ENCODE measurements around the gene HKDC1.
"Not testable (repeated sequence)": the region's sequence is repeated elsewhere in the genome, so short reads cannot be mapped to it uniquely, and the experiment has no call there.

Gene HKDC1

GRCh38 chr10:69292459-69292858 is 72.3 kb downstream of the HKDC1 start:
- Histone ChIP-seq H3K9ac (ENCODE audit: low read depth in 1 of 2, low read length in 2 of 2) (no peak overlapping the region), H3K27ac (ENCODE audit: low read depth, low read length) (no peak overlapping the region), H3K4me1 (ENCODE audit: control insufficient read depth in 1 of 2, insufficient read depth in 2 of 2, low read length in 2 of 2) (no peaks in the 10 kb centered on the region)

GRCh38 chr10:69295027-69295636 is 75.0 kb downstream of the HKDC1 start:
- no peaks in the 10 kb centered on the region for H3K9me3 ChIP-seq (ENCODE audit: control insufficient read depth in 1 of 2, low read length in 2 of 2)
- no peaks in the 10 kb centered on the region for H3K4me1 ChIP-seq (ENCODE audit: control insufficient read depth in 1 of 2, insufficient read depth in 2 of 2, low read length in 2 of 2)
- no peak overlapping the region for H3K9ac ChIP-seq (ENCODE audit: low read depth in 1 of 2, low read length in 2 of 2)
- peaks cover 0 to 9% of the 10 kb centered on the region in 2 donors for H3K27me3 ChIP-seq (ENCODE audit: control insufficient read depth in 1 of 2, insufficient read depth in 2 of 2, low read length in 2 of 2)
- no peak overlapping the region for H3K4me3 ChIP-seq (ENCODE audit: low read depth in 1 of 2, low read length in 2 of 2)
- H3K36me3 ChIP-seq (ENCODE audit: control insufficient read depth in 1 of 2, insufficient read depth in 2 of 2, low read length in 2 of 2): no peaks in the 10 kb centered on the region
- no peak overlapping the region for H3K27ac ChIP-seq (ENCODE audit: low read depth, low read length)

More at GRCh38 chr10:69292459-69292858, 72.3 kb downstream of the HKDC1 start:
- Histone ChIP-seq H3K9me3 (ENCODE audit: control insufficient read depth in 1 of 2, low read length in 2 of 2) (no peaks in the 10 kb centered on the region), H3K27me3 (ENCODE audit: control insufficient read depth in 1 of 2, insufficient read depth in 2 of 2, low read length in 2 of 2) (peaks cover 0 to 9% of the 10 kb centered on the region in 2 donors), H3K4me3 (ENCODE audit: low read depth in 1 of 2, low read length in 2 of 2) (no peak overlapping the region), H3K36me3 (ENCODE audit: control insufficient read depth in 1 of 2, insufficient read depth in 2 of 2, low read length in 2 of 2) (no peaks in the 10 kb centered on the region)

- Histone ChIP-seq H3K9me3 (ENCODE audit: control insufficient read depth in 1 of 2, low read length in 2 of 2) (no peaks in the 10 kb centered on the region), H3K27me3 (ENCODE audit: control insufficient read depth in 1 of 2, insufficient read depth in 2 of 2, low read length in 2 of 2) (no peaks in the 10 kb centered on the region), H3K4me3 (ENCODE audit: low read depth in 1 of 2, low read length in 2 of 2) (no peak overlapping the region), H3K36me3 (ENCODE audit: control insufficient read depth in 1 of 2, insufficient read depth in 2 of 2, low read length in 2 of 2) (no peaks in the 10 kb centered on the region), H3K9ac (ENCODE audit: low read depth in 1 of 2, low read length in 2 of 2) (no peak overlapping the region), H3K27ac (ENCODE audit: low read depth, low read length) (no peak overlapping the region), H3K4me1 (ENCODE audit: control insufficient read depth in 1 of 2, insufficient read depth in 2 of 2, low read length in 2 of 2) (no peaks in the 10 kb centered on the region)
Measured at GRCh38 chr10:69303632-69304051, 83.5 kb downstream of the HKDC1 start.

- no peaks in the 10 kb centered on the region for H3K36me3 ChIP-seq (ENCODE audit: control insufficient read depth in 1 of 2, insufficient read depth in 2 of 2, low read length in 2 of 2)
- H3K9me3 ChIP-seq (ENCODE audit: control insufficient read depth in 1 of 2, low read length in 2 of 2): no peaks in the 10 kb centered on the region
- H3K9ac ChIP-seq (ENCODE audit: low read depth in 1 of 2, low read length in 2 of 2): no peak overlapping the region
- no peak overlapping the region for H3K27ac ChIP-seq (ENCODE audit: low read depth, low read length)
- H3K27me3 ChIP-seq (ENCODE audit: control insufficient read depth in 1 of 2, insufficient read depth in 2 of 2, low read length in 2 of 2): no peaks in the 10 kb centered on the region
- H3K4me3 ChIP-seq (ENCODE audit: low read depth in 1 of 2, low read length in 2 of 2): no peak overlapping the region
- no peaks in the 10 kb centered on the region for H3K4me1 ChIP-seq (ENCODE audit: control insufficient read depth in 1 of 2, insufficient read depth in 2 of 2, low read length in 2 of 2)
Measured at GRCh38 chr10:69306421-69306820, 86.3 kb downstream of the HKDC1 start.

GRCh38 chr10:69307434-69307833 is 87.3 kb downstream of the HKDC1 start:
- Histone ChIP-seq H3K4me1 (ENCODE audit: control insufficient read depth in 1 of 2, insufficient read depth in 2 of 2, low read length in 2 of 2) (no peaks in the 10 kb centered on the region), H3K9ac (ENCODE audit: low read depth in 1 of 2, low read length in 2 of 2) (no peak overlapping the region), H3K27ac (ENCODE audit: low read depth, low read length) (no peak overlapping the region), H3K27me3 (ENCODE audit: control insufficient read depth in 1 of 2, insufficient read depth in 2 of 2, low read length in 2 of 2) (no peaks in the 10 kb centered on the region), H3K9me3 (ENCODE audit: control insufficient read depth in 1 of 2, low read length in 2 of 2) (no peaks in the 10 kb centered on the region), H3K36me3 (ENCODE audit: control insufficient read depth in 1 of 2, insufficient read depth in 2 of 2, low read length in 2 of 2) (no peaks in the 10 kb centered on the region), H3K4me3 (ENCODE audit: low read depth in 1 of 2, low read length in 2 of 2) (no peak overlapping the region)

- H3K36me3 ChIP-seq (ENCODE audit: control insufficient read depth in 1 of 2, insufficient read depth in 2 of 2, low read length in 2 of 2); H3K27me3 ChIP-seq (ENCODE audit: control insufficient read depth in 1 of 2, insufficient read depth in 2 of 2, low read length in 2 of 2); H3K27ac ChIP-seq (ENCODE audit: low read depth, low read length); H3K4me1 ChIP-seq (ENCODE audit: control insufficient read depth in 1 of 2, insufficient read depth in 2 of 2, low read length in 2 of 2); H3K4me3 ChIP-seq (ENCODE audit: low read depth in 1 of 2, low read length in 2 of 2); H3K9ac ChIP-seq (ENCODE audit: low read depth in 1 of 2, low read length in 2 of 2); H3K9me3 ChIP-seq (ENCODE audit: control insufficient read depth in 1 of 2, low read length in 2 of 2): not testable (repeated sequence)
Measured at GRCh38 chr10:69308304-69308703, 88.2 kb downstream of the HKDC1 start.

- H3K4me1 ChIP-seq (ENCODE audit: control insufficient read depth in 1 of 2, insufficient read depth in 2 of 2, low read length in 2 of 2): peaks cover 8 to 14% of the 10 kb centered on the region in 2 donors
- H3K27ac ChIP-seq (ENCODE audit: low read depth, low read length): no peak overlapping the region
- no peaks in the 10 kb centered on the region for H3K36me3 ChIP-seq (ENCODE audit: control insufficient read depth in 1 of 2, insufficient read depth in 2 of 2, low read length in 2 of 2)
- no peaks in the 10 kb centered on the region for H3K27me3 ChIP-seq (ENCODE audit: control insufficient read depth in 1 of 2, insufficient read depth in 2 of 2, low read length in 2 of 2)
- H3K9me3 ChIP-seq (ENCODE audit: control insufficient read depth in 1 of 2, low read length in 2 of 2): no peaks in the 10 kb centered on the region
- no peak overlapping the region for H3K9ac ChIP-seq (ENCODE audit: low read depth in 1 of 2, low read length in 2 of 2)
- H3K4me3 ChIP-seq (ENCODE audit: low read depth in 1 of 2, low read length in 2 of 2): no peak overlapping the region
Measured at GRCh38 chr10:69311309-69311708, 91.2 kb downstream of the HKDC1 start.

GRCh38 chr10:69312528-69312927 is 92.4 kb downstream of the HKDC1 start:
- H3K9me3 ChIP-seq (ENCODE audit: control insufficient read depth in 1 of 2, low read length in 2 of 2): no peaks in the 10 kb centered on the region
- H3K36me3 ChIP-seq (ENCODE audit: control insufficient read depth in 1 of 2, insufficient read depth in 2 of 2, low read length in 2 of 2): no peaks in the 10 kb centered on the region
- no peak overlapping the region for H3K9ac ChIP-seq (ENCODE audit: low read depth in 1 of 2, low read length in 2 of 2)
- H3K4me1 ChIP-seq (ENCODE audit: control insufficient read depth in 1 of 2, insufficient read depth in 2 of 2, low read length in 2 of 2): peaks cover 13 to 24% of the 10 kb centered on the region in 2 donors
- H3K4me3 ChIP-seq (ENCODE audit: low read depth in 1 of 2, low read length in 2 of 2): no peak overlapping the region
- no peaks in the 10 kb centered on the region for H3K27me3 ChIP-seq (ENCODE audit: control insufficient read depth in 1 of 2, insufficient read depth in 2 of 2, low read length in 2 of 2)
- H3K27ac ChIP-seq (ENCODE audit: low read depth, low read length): no peak overlapping the region

GRCh38 chr10:69315100-69315542 is 95.0 kb downstream of the HKDC1 start:
- no peak overlapping the region for H3K9ac ChIP-seq (ENCODE audit: low read depth in 1 of 2, low read length in 2 of 2)
- no peak overlapping the region for H3K4me3 ChIP-seq (ENCODE audit: low read depth in 1 of 2, low read length in 2 of 2)
- no peaks in the 10 kb centered on the region for H3K27me3 ChIP-seq (ENCODE audit: control insufficient read depth in 1 of 2, insufficient read depth in 2 of 2, low read length in 2 of 2)
- H3K9me3 ChIP-seq (ENCODE audit: control insufficient read depth in 1 of 2, low read length in 2 of 2): no peaks in the 10 kb centered on the region
- no peak overlapping the region for H3K27ac ChIP-seq (ENCODE audit: low read depth, low read length)
- peaks cover 32 to 34% of the 10 kb centered on the region in 2 donors for H3K4me1 ChIP-seq (ENCODE audit: control insufficient read depth in 1 of 2, insufficient read depth in 2 of 2, low read length in 2 of 2)
- no peaks in the 10 kb centered on the region for H3K36me3 ChIP-seq (ENCODE audit: control insufficient read depth in 1 of 2, insufficient read depth in 2 of 2, low read length in 2 of 2)

- Histone ChIP-seq H3K4me3 (ENCODE audit: low read depth in 1 of 2, low read length in 2 of 2) (no peak overlapping the region), H3K36me3 (ENCODE audit: control insufficient read depth in 1 of 2, insufficient read depth in 2 of 2, low read length in 2 of 2) (no peaks in the 10 kb centered on the region), H3K27ac (ENCODE audit: low read depth, low read length) (no peak overlapping the region), H3K4me1 (ENCODE audit: control insufficient read depth in 1 of 2, insufficient read depth in 2 of 2, low read length in 2 of 2) (peaks cover 39 to 41% of the 10 kb centered on the region in 2 donors), H3K27me3 (ENCODE audit: control insufficient read depth in 1 of 2, insufficient read depth in 2 of 2, low read length in 2 of 2) (no peaks in the 10 kb centered on the region), H3K9me3 (ENCODE audit: control insufficient read depth in 1 of 2, low read length in 2 of 2) (no peaks in the 10 kb centered on the region), H3K9ac (ENCODE audit: low read depth in 1 of 2, low read length in 2 of 2) (no peak overlapping the region)
Measured at GRCh38 chr10:69315610-69316312, 95.6 kb downstream of the HKDC1 start.
